ENCODE results near the gene KCNMA1. TPM values are rescaled to one million over a fixed set of nuclear protein-coding genes. Genes with fewer than 3 reads are reported as not detected.

KCNMA1 gene
- polyA plus RNA-seq, 1 donor: 19.6 TPM

DNA sequence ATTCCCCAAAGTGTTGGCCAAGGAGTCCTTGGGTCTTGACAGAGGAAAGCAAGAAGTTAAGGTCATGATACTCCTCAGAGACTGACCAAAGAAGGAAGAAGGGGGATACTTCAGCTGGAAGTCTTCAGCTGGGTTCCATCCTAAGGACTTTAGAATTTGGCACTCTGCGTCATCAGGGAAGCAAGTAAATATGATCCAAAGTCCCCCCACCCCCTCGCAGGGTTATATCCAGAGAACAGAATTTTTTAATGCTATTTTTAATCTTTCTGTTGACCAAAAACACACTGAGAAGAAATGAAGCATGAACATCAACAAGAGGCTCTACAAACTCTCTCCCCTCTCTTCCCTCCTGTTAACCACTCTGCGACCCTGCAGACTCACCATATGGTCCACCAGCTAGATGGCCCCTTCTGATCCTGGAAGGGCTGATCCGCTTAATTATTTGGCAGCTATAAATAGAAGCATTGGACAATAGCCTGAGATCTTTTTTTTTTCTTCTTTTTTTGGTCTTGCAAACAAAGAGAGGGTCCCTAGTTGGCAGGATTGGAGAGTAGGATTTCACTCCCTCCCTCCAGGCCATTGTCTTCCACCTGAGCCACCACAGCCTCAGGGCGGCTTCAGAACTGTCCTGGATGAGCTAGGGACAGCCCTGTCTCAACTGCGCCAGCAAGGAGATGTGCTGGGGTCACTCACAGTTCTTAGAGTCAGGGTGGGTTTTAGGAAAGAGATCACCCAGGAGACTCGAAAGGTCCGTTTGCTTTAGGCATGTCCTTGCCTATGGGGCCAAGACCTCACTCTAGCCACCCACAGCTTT is 196.0 kb downstream of the KCNMA1 start:
- H3K36me3 ChIP-seq (ENCODE audit: control insufficient read depth, insufficient read depth, low read length): no peaks in the 10 kb centered on the region
- no peak overlapping the region for H3K27ac ChIP-seq (ENCODE audit: low read length)
- no peaks in the 10 kb centered on the region for H3K9me3 ChIP-seq (ENCODE audit: control insufficient read depth, low read depth, low read length)
- no CpG with 5 or more reads among the region's 8 CpGs for WGBS (ENCODE audit: insufficient coverage, low lambda C conversion rate)
- DNase-seq: no peak
- no peak overlapping the region for H3K4me3 ChIP-seq (ENCODE audit: low read length)
- no peaks in the 10 kb centered on the region for H3K4me1 ChIP-seq (ENCODE audit: control insufficient read depth, insufficient read depth, low read length)
- H3K27me3 ChIP-seq (ENCODE audit: control insufficient read depth, insufficient read depth, low read length): peaks cover 2% of the 10 kb centered on the region

DNA sequence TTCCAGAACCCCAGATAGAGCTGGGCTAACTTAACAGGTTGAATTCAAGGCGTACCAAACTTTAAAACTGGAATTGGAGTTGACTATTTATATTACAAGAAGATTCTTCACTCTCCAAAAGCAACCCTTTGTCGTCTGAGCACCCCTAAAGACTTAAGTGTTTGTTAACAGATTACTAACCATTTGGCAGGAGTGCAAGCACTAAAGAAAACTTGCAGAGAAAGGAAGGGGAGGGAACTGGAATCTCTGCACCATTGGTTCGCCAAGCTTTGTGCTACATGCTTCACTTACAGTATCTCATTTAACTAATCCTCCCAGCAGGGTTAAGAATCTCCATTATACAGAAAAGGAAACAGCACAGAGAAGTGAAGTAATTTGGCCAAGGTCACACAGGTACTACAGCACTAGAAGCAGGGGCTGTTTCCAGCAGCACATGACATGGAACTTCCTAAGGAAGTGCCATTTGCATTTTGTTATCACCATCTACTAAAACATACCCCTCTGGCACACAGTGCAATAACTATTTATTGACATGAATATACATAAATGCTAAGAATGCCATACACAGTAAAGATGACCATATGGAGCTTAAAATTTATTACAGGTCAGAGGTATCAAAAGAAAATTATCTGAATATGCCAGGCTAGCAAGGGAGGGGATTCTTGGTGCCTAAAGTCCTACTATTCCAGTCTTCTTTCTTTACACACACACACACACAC is 201.2 kb downstream of the KCNMA1 start:
- H3K4me3 ChIP-seq (ENCODE audit: low read length): no peak overlapping the region
- no peaks in the 10 kb centered on the region for H3K27me3 ChIP-seq (ENCODE audit: control insufficient read depth, insufficient read depth, low read length)
- DNase-seq: no peak
- no peak overlapping the region for H3K27ac ChIP-seq (ENCODE audit: low read length)
- no peaks in the 10 kb centered on the region for H3K36me3 ChIP-seq (ENCODE audit: control insufficient read depth, insufficient read depth, low read length)
- H3K9me3 ChIP-seq (ENCODE audit: control insufficient read depth, low read depth, low read length): no peaks in the 10 kb centered on the region
- 100% methylated on average over 1 of the region's 3 CpGs for WGBS (ENCODE audit: insufficient coverage, low lambda C conversion rate)
- H3K4me1 ChIP-seq (ENCODE audit: control insufficient read depth, insufficient read depth, low read length): peaks cover 8% of the 10 kb centered on the region

DNA sequence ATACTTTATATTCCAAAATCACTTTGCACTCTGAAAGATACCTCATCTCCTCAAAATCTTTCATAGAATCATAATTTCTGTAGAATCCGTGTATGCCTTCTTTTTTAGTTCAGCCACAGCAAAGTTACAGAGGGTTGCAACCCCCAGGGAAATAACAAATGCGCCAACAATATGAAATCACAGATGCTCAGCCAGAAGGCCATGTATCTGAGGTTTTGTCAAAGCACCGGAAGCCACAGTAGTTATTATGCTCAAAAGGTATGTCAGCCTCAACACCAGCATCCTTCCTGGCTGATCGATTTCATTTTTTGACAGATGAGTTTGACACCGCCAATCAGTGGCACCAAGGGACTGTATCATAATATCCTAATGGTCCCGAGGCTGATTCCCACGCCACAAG is 204.1 kb downstream of the KCNMA1 start:
- 60% methylated on average over 1 of the region's 7 CpGs for WGBS (ENCODE audit: insufficient coverage, low lambda C conversion rate)
- Histone ChIP-seq H3K9me3 (ENCODE audit: control insufficient read depth, low read depth, low read length) (no peaks in the 10 kb centered on the region), H3K4me1 (ENCODE audit: control insufficient read depth, insufficient read depth, low read length) (peaks cover 17% of the 10 kb centered on the region)

DNA sequence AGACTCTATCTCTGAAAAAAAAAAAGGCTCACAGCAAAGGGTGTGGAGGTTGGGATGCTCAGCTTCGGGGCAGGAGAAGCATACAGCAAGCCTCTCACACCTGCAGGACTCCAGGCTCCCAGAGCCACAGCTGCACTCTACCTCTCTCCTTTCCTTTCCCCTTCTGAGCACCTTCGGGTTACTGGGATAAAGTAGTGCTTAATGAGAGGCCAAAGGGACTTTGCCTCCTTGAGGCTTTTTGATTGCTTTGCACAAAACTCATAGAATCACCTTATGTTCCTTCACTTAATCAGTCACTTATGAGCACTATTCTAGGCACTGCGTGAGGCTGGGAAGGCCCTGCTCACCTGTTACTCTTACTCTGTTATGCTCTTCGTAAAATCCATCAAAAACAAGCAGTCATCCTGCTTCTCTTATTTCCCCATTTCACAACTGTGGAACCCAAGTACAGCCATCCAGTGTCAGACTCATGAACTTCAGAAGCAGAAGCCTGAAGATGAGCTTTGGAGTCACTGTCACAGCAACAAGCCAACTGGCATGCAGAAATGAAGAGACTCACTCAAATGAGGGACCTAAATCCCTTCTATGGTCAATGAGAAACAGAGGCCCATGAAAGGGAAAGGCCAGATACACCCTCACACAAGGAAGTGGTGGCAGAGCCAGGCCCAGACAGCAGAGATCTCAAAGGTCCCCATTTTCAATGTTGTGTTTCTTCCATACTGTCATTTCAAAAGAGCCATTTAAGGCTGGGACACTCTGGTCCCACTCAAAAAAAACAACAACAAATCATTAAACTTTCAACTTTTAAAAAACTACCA is 205.4 kb downstream of the KCNMA1 start:
- no peaks in the 10 kb centered on the region for H3K36me3 ChIP-seq (ENCODE audit: control insufficient read depth, insufficient read depth, low read length)
- no peaks in the 10 kb centered on the region for H3K9me3 ChIP-seq (ENCODE audit: control insufficient read depth, low read depth, low read length)
- peak overlapping the region; percentile 43 for H3K27ac ChIP-seq (ENCODE audit: low read length)
- peaks cover 17% of the 10 kb centered on the region for H3K4me1 ChIP-seq (ENCODE audit: control insufficient read depth, insufficient read depth, low read length)
- H3K27me3 ChIP-seq (ENCODE audit: control insufficient read depth, insufficient read depth, low read length): no peaks in the 10 kb centered on the region
- H3K4me3 ChIP-seq (ENCODE audit: low read length): no peak overlapping the region
- DNase-seq: peak; percentile 18 to 73
- no CpG with 5 or more reads among the region's 4 CpGs for WGBS (ENCODE audit: insufficient coverage, low lambda C conversion rate)

More for the DNA sequence above, 204.1 kb downstream of the KCNMA1 start:
- no peaks in the 10 kb centered on the region for H3K36me3 ChIP-seq (ENCODE audit: control insufficient read depth, insufficient read depth, low read length)
- DNase-seq: no peak
- no peak overlapping the region for H3K4me3 ChIP-seq (ENCODE audit: low read length)
- H3K27me3 ChIP-seq (ENCODE audit: control insufficient read depth, insufficient read depth, low read length): no peaks in the 10 kb centered on the region
- no peak overlapping the region for H3K27ac ChIP-seq (ENCODE audit: low read length)

DNA sequence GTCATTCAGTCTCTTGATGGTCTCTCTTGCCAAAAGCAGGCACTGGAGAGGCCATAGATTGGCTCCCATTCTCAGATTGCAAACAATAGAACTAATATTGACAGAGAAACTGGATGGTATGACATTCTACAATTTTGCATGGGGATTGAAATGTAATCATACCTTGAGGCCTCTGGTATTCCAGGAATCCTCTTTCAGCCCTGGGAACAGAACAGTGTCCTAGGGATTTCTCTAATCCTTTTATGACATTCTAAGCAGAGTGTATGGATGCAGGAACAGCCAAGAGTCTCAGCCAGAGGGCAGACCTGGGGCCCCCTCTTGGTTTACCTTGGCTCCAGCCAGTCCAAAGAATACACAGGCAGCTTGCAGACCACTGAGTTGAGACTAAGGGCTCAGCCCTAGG is 206.4 kb downstream of the KCNMA1 start:
- Histone ChIP-seq H3K4me3 (ENCODE audit: low read length) (no peak overlapping the region), H3K36me3 (ENCODE audit: control insufficient read depth, insufficient read depth, low read length) (no peaks in the 10 kb centered on the region), H3K4me1 (ENCODE audit: control insufficient read depth, insufficient read depth, low read length) (peaks cover 17% of the 10 kb centered on the region), H3K27me3 (ENCODE audit: control insufficient read depth, insufficient read depth, low read length) (no peaks in the 10 kb centered on the region), H3K9me3 (ENCODE audit: control insufficient read depth, low read depth, low read length) (no peaks in the 10 kb centered on the region), H3K27ac (ENCODE audit: low read length) (no peak overlapping the region)
- peak; percentile 16 to 56 for DNase-seq

DNA sequence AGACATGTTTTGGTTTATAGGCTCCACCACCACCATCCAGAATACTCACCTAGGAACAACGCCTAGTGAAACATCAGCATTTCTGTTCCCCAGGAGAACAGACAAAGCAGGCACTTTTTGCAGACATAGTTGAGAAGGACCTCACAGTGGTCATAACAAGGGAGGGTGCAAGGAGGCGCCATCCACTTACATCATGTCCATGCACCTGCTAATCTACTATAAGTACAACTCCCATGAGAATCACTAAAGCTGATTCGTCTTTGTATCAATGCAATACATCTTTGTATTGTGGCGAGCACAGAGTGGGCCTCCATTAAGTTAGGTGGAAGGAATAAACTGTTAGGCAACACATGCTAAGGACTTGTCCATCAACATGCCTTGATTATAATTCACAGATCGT is 207.1 kb downstream of the KCNMA1 start:
- peaks cover 17% of the 10 kb centered on the region for H3K4me1 ChIP-seq (ENCODE audit: control insufficient read depth, insufficient read depth, low read length)
- no peak overlapping the region for H3K27ac ChIP-seq (ENCODE audit: low read length)
- H3K36me3 ChIP-seq (ENCODE audit: control insufficient read depth, insufficient read depth, low read length): no peaks in the 10 kb centered on the region
- H3K9me3 ChIP-seq (ENCODE audit: control insufficient read depth, low read depth, low read length): no peaks in the 10 kb centered on the region
- H3K4me3 ChIP-seq (ENCODE audit: low read length): no peak overlapping the region
- WGBS (ENCODE audit: insufficient coverage, low lambda C conversion rate): no CpG with 5 or more reads among the region's 5 CpGs
- DNase-seq: no peak
- no peaks in the 10 kb centered on the region for H3K27me3 ChIP-seq (ENCODE audit: control insufficient read depth, insufficient read depth, low read length)

DNA sequence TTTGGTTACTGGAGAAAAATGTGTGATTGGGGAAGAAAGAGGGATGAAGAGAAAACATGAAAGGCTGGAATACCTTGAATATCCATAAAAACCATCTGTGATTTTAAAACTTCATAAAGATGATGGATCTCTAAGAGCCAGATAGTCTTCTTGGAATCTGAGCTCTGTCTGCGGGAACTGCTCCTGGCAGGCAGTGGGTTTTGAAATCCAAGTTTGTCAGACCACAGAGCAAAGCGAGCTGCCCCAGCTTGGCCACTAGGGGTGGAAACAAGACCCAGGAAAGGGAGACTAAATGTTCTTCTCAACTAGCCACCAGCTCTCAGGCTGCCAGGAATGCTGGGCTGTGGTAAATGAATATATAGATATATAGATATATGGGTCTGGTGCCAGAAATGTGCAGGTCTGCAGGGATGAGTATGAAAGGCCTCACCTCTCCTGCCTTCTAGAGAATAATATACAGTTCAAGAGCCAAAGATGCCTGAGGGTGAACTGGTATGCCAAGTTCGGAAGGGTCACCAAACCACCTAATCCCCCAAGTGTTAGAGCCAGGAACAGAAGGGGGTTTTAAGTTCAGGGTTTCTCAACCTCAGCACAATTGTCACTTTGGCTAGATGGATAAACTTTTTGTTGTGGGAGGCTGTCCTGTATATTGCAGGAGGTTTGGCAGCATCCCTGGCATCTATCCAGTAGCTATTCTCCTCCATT is 208.8 kb downstream of the KCNMA1 start:
- DNase-seq: peak; percentile 15 to 42
- no peaks in the 10 kb centered on the region for H3K36me3 ChIP-seq (ENCODE audit: control insufficient read depth, insufficient read depth, low read length)
- H3K27me3 ChIP-seq (ENCODE audit: control insufficient read depth, insufficient read depth, low read length): no peaks in the 10 kb centered on the region
- H3K4me3 ChIP-seq (ENCODE audit: low read length): no peak overlapping the region
- H3K27ac ChIP-seq (ENCODE audit: low read length): no peak overlapping the region
- peaks cover 17% of the 10 kb centered on the region for H3K4me1 ChIP-seq (ENCODE audit: control insufficient read depth, insufficient read depth, low read length)
- H3K9me3 ChIP-seq (ENCODE audit: control insufficient read depth, low read depth, low read length): no peaks in the 10 kb centered on the region
- WGBS (ENCODE audit: insufficient coverage, low lambda C conversion rate): no CpG with 5 or more reads among the region's 3 CpGs

DNA sequence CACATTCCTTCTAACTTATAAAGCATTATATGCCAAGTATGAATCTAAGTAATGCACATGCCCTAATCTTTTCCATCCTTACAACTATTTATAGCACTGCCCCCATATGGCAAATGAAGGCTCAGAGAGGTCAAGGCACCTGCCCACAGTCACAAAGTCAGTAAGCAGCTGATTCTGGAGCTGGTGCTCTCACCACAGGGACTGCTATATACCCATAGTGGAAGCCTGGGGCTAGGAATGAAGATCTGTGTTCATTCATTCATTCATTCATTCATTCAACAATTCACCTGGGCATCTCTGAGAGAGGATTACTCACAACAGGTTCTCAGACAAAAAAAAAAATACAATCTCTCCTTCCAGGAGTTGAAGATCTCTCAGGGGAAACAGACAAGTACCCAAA is 213.4 kb downstream of the KCNMA1 start:
- Histone ChIP-seq H3K4me1 (ENCODE audit: control insufficient read depth, insufficient read depth, low read length) (no peaks in the 10 kb centered on the region), H3K9me3 (ENCODE audit: control insufficient read depth, low read depth, low read length) (no peaks in the 10 kb centered on the region), H3K27ac (ENCODE audit: low read length) (no peak overlapping the region), H3K27me3 (ENCODE audit: control insufficient read depth, insufficient read depth, low read length) (no peaks in the 10 kb centered on the region), H3K36me3 (ENCODE audit: control insufficient read depth, insufficient read depth, low read length) (no peaks in the 10 kb centered on the region), H3K4me3 (ENCODE audit: low read length) (no peak overlapping the region)
- no peak for DNase-seq

DNA sequence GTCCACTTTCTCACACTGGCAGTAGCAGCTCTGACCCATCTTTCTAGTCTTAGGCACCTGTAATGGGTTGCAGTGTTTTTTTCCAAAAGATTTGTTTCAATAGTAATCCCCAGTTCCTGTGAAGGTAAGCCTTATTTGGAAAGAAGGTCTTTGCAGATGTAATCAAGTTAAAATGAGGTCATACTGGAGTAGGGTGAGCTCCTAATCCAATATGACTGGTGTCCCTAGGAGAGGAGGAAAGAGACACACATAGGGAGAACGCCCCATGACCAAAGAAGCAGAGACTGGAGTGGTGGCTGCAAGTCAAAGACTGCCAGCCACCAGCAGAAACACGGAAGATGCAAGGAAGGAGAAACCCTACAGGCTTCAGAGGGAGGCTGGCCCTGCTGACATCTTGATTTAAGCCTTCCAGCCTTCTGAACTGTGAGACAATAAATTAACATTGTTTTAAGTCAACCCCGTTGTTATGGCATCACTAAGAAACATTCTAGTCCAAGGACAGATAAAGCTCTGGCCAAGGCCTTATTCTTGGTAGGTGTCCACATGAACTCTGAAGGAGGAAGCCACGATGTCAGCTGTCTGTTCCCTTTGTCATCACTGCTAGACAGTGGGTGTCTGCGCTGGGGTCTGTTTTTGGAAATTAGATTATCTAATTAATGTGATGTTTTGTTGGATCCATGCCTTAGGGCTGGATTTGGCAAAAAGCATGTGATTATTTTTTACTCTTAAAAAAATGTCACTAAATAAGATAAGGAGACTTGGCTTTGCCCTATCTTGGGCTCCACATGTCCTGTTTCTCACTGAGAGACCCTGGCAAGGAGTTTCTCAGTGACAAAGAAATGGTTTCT is 214.9 kb downstream of the KCNMA1 start:
- H3K9me3 ChIP-seq (ENCODE audit: control insufficient read depth, low read depth, low read length): no peaks in the 10 kb centered on the region
- no CpG with 5 or more reads among the region's 5 CpGs for WGBS (ENCODE audit: insufficient coverage, low lambda C conversion rate)
- no peaks in the 10 kb centered on the region for H3K27me3 ChIP-seq (ENCODE audit: control insufficient read depth, insufficient read depth, low read length)
- H3K27ac ChIP-seq (ENCODE audit: low read length): no peak overlapping the region
- DNase-seq: no peak
- no peaks in the 10 kb centered on the region for H3K36me3 ChIP-seq (ENCODE audit: control insufficient read depth, insufficient read depth, low read length)
- H3K4me3 ChIP-seq (ENCODE audit: low read length): no peak overlapping the region
- peaks cover under 1% of the 10 kb centered on the region for H3K4me1 ChIP-seq (ENCODE audit: control insufficient read depth, insufficient read depth, low read length)
